ENCODE measurements around the gene MRPL12.

DNA sequence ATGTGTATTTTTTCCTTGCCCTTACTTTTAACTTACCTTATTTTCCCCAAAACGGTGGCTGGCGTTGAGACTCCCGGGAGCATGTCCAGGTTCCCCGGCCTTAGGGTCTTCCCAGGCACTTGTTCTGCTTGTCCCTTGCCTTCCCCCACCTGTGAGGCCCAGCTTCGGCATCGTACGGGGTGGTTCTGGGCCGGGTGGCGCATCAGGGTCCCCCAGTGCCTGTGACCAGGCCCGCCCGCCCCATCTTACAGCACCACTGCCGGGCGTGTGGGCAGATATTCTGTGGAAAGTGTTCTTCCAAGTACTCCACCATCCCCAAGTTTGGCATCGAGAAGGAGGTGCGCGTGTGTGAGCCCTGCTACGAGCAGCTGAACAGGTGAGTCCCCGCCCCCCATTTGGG lies 12.0 kb upstream of the MRPL12 start:
- TF ChIP-seq POLR2A (IDR thresholded peaks at IDR 0.05), result no peak
- TF ChIP-seq POLR2AphosphoS5 (IDR thresholded peaks at IDR 0.05), result no peak
